NCI-H774 (cell line): ENCODE measurements around the gene LRR1.
"Not testable (repeated sequence)": the region's sequence is repeated elsewhere in the genome, so short reads cannot be mapped to it uniquely, and the experiment has no call there.

ENCODE experiments used
- DNase-seq: peaks from one replicate; lab custom pipeline; 2025; lab: John Stamatoyannopoulos, UW

The LRR1 gene

GRCh38 chr14:49585803-49586672 is 12.7 kb upstream of the LRR1 start, which contains the start of gene RPS29:
Gene RPS29 (minus strand): TSS chr14:49586380. CDS start chr14:49586346, 34 bp downstream.
- DNase-seq = peak; percentile 91

GRCh38 chr14:49586673-49587460 is 11.9 kb upstream of the LRR1 start:
- peak; percentile 28 for DNase-seq

GRCh38 chr14:49589387-49589786 is 9.4 kb upstream of the LRR1 start:
- DNase-seq = no peak

GRCh38 chr14:49593016-49593415 is 5.7 kb upstream of the LRR1 start:
- DNase-seq = no peak

- no peak for DNase-seq
Measured at GRCh38 chr14:49594347-49595091, 4.2 kb upstream of the LRR1 start.

- no peak for DNase-seq
Measured at GRCh38 chr14:49598189-49598484, 603 bp upstream of the LRR1 start.

GRCh38 chr14:49607583-49607982 is 8.8 kb downstream of the LRR1 start:
- no peak for DNase-seq

- no peak for DNase-seq
Measured at GRCh38 chr14:49612251-49612650, 13.5 kb downstream of the LRR1 start.

GRCh38 chr14:49612671-49613070 is 13.9 kb downstream of the LRR1 start:
- DNase-seq = no peak

- no peak for DNase-seq
Measured at GRCh38 chr14:49614196-49614595, 15.5 kb downstream of the LRR1 start.

GRCh38 chr14:49615776-49616175 is 17.0 kb downstream of the LRR1 start:
- DNase-seq = no peak

- DNase-seq = no peak
Measured at GRCh38 chr14:49617852-49618519, 19.2 kb downstream of the LRR1 start.

GRCh38 chr14:49619273-49619672 is 20.5 kb downstream of the LRR1 start:
- not testable (repeated sequence) for DNase-seq

GRCh38 chr14:49619730-49620129 is 21.0 kb downstream of the LRR1 start:
- no peak for DNase-seq

GRCh38 chr14:49620182-49621113 is 21.7 kb downstream of the LRR1 start, which contains the start of the genes MGAT2 and RPL36AL:
Gene MGAT2 (plus strand): TSS chr14:49620799. CDS start chr14:49621269, 470 bp downstream.
Gene RPL36AL (minus strand): TSS chr14:49620626. CDS start chr14:49619104, 1,522 bp downstream.
- peak; percentile 91 for DNase-seq

- peak; percentile 22 for DNase-seq
Measured at GRCh38 chr14:49621114-49621881, 22.6 kb downstream of the LRR1 start.

GRCh38 chr14:49622022-49622607 is 23.4 kb downstream of the LRR1 start:
- DNase-seq = no peak

GRCh38 chr14:49623387-49623786 is 24.6 kb downstream of the LRR1 start:
- no peak for DNase-seq
